Stimulated activated CD8-positive, alpha-beta memory T cell treated with anti-CD3 and anti-CD28 coated beads, Interleukin-15, amount 100 ng/mL, for 24 hours (primary cell): ENCODE measurements around the gene CORO1C.

Experiments
- DNase-seq: peaks from one replicate; pipeline ENCODE4 v3.0.0-alpha.2; 2020; ENCODE audit warnings: low read depth

CORO1C gene

DNA sequence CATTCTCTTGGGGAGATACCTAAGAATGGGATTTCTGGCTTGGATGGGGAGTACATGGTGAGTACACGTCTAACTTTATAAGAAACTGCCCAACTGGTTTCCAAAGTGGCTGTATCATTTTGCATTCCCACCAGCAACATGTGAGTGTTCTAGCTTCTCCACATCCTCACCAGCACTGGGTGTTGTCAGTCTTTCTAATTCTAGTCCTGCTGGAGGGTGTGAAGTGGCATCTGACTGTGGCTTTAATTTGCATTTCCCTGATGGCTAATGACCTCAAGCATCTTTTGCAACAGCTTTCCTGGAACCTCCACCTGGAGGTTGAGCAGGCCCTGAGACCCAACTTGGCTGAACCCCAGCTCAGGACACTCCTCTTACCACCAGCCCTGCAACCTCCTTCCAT is 115.4 kb downstream of the CORO1C start:
- DNase-seq: no peak

DNA sequence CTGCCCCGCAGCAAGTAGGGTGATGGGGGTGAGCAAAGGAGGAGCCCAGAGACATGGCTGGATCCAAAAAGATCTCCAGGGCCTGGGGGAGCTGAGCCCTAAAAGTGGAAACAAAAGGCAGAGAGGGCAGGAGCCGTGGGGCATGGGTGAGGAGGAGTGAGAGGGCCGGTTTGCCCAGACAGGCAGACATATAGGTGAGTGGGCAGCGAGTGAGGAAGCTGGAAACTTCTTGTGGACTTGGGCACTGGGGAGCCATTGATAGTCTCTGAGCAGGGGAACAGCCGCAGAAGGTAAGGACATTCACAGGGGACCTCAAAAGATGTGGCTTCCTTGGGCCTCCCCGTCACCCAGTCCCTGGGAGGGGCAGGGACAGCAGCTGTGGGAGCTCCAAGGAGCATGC is 116.7 kb downstream of the CORO1C start:
- no peak for DNase-seq

DNA sequence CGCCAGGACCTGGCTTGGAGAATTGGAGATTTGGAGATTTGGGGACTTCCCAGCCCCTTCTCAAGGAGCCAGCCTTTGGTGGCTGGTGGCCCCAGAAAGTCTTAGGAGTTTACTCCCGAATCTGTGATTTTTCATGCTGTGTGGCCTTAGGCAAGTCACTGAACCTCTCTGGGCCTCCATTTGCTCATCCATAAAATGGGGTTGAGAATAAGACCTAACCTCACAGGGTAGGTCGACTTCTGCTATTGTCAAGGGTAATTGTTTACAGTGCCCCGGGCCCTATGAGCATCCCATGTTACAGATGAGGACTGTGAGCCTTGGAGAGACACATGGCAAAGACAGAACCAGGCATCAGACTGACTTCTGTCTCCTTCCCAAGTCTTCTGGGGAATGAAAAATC is 117.3 kb downstream of the CORO1C start:
- no peak for DNase-seq

DNA sequence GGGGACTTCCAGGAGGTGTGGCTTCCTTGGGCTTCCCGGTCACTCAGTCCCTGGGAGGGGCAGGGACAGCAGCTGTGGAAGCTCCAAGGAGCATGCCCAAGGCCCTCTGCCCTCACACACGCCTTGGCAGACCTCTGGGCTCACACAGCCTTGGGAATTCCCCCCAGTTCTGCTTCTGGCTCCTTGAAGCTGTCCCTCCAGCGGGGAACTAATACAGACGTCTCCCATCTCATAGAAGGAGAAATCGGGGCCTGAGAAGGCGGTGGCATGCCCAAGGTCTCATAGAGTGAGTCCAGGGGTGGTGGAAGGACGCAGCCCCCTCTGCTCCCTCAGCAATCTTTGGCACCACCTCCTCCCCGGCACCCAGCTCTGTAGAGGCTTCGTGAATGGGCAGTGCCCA is 117.8 kb downstream of the CORO1C start:
- no peak for DNase-seq

DNA sequence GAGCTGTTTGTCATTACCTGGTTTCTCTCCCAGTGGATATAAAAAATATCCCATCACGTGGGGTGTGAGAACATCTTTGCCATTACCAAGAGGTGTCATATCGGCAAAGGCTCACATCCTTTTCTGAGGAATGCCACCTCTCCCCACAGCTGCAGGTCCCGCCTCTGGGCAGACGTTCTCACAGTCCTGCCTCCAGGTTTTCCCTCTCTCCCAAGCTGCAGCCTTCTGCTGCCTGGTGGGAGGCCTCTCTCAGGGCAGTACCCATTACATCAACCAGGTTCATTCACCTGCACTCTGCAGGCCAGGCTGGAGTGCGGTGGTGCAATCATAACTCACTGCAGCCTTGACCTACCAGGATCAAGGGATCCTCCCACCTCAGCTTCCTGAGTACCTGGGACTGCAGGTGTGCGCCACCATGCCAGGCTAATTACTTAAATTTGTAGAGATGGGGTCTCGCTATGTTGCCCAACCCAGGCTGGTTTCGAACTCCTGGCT is 118.5 kb downstream of the CORO1C start:
- no peak for DNase-seq

DNA sequence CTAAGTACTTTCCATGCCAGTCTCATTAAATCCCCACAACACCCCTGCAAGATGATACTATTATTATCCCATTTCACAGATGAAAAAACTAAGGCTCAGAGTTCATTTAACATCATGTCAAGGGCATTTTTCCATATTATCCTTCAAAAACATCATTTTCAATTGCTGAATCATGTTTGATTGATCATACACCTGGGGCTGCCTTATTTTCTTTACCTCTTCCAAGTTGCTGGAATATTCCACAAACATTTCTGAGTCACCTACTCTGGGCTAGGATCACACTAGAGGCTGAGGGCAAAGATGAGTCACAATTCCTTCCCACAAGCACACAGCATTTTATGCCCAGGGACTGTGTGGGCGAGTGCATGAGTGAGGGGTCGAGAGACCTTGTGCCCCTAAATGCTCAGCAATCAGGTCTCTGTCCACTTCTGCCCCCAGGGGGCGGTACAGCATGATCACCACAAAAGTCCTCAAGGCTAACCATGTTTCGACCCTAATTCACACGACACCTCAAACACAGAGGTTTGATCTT is 119.4 kb downstream of the CORO1C start:
- DNase-seq: no peak

DNA sequence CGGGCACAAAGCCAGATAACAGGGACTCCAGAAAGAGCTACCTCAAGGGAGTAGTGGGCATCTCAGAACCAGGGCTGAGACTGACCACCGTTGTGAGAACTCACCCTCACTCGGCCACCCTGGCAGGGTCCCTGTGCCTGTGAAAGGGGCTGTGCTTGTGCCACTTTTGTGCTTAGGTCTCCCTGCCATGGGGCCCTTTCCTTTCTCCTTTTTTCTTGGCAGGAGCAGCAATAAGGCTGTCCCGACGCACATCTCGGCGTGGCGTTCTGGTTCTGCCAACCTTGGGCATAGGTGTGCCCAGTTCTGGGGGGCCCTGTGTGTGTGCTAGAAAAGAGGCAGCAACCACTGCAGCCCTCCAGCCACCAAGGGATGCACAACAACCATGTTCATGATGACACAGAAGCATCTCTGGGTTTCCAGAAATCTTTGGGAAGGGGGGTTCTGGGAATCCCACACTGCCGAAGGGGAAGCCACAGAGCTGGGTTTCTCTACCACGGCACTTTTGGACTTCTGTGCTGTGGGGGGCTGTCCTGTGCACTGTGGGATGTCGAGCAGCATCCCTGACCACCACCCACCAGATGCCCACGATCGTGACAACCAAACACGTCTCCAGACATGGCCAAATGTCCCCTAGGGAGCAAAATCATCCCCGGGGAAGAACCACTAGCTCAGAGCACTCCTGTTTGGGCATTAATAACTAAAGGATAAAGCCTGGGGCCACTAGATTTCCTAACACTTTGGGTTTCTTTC is 120.3 kb downstream of the CORO1C start:
- no peak for DNase-seq

DNA sequence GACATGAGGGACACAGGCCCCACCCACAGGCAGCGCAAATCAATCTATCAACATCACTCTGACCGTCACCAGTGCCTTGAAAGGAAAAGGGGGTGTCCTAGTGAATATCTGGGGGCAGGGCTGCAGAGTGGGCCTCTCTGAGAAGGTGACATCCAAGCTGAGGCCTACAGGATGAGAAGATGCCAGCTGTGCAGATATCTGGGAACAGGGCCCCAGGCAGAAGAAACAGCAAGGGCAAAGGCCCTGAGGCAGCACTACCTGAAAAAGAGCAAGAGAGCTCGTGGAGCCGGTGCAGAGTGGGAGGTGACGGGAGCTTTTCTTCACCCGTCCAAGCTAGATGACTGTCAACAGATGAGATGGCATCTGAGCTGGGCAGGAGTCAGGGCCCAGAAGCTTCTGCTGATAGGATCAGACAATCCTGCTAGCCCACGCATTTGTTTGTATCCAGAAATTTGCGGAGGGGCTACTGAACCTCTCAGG is 120.9 kb downstream of the CORO1C start:
- DNase-seq: no peak

DNA sequence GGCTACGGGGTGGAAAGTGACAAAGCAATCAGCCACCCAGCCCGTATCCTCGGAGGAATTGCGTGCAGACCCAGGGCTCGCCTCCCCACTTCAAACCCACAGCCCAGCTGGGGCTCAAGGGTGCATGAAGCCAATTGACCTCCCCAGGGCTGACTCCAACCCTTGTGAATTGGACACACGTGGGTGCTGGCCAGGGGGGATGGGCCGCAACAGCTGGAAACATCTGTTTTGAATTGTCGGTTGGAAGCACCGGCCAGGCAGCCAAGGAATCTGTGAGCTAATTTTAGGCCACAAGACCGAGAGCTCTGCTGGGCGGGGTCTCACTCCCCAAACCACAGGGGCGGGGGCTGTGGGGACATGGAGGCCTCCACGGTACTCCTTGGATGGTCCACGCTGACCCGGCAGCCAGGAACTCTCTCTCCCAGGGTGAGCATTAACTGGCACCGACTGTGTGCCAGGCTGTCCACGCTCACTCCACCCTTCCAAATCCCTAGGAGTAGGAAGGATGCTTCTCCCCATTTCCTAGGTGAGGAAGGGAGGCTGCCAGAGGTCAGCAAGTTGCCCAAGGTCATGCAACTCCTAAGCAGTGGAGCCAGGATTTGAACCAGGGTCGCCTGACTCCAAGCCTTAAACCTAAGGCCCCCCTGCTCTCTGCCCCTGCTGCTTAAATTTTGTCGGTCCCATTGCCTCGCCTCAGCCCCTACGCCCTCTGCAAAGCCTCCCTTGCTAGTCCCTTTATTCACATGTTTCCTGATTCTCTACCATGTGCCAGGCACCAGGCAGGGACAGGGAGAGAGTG is 121.6 kb downstream of the CORO1C start:
- DNase-seq: no peak

DNA sequence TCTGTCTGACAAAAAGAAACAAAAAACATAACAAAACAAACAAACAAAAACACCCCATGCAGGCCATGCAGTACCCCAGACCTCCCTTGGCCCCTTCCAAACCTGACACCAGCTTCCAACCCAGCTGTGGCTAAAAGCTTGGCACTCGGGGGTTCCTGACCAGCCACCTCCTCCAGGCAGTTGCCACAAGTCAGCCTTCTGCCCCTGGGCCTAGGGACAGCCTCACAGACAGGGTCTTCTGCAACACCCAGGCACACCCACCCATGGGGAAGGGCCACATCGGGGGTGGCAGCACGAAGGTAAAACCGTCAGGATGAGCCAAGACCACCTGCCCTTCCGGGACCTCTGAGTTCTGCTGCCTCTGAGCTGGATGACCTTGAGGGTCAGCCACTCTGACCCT is 122.7 kb downstream of the CORO1C start:
- DNase-seq: no peak

DNA sequence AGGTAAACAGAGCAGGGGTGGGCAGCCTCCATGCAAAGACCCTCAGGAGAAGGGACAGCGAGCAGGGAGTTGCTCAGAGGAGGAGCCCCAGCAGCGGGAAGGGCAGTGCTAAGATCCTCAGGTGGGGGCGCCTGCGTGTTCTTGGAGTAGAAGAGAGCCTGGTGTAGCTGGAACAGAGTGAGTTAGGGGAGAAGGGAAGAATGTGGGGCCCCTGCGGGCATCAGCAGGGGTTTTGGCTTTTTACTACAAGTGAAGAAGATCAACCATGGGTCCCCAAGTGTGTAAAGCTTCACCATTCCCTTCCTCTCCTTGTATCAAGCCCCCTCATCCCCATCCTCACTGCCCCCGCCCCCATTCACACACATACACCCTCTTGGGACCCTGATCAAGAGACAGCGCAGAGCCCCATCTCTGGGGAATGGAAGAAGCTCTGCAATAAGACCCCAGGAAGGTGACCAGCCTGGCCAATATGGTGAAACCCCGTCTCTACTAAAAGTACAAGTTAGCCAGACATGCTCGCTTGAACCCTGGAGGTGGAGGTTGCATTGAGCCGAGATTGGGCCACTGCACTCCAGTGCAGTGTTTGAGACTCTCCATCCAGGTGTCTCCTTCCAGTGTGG is 123.2 kb downstream of the CORO1C start:
- DNase-seq: no peak

DNA sequence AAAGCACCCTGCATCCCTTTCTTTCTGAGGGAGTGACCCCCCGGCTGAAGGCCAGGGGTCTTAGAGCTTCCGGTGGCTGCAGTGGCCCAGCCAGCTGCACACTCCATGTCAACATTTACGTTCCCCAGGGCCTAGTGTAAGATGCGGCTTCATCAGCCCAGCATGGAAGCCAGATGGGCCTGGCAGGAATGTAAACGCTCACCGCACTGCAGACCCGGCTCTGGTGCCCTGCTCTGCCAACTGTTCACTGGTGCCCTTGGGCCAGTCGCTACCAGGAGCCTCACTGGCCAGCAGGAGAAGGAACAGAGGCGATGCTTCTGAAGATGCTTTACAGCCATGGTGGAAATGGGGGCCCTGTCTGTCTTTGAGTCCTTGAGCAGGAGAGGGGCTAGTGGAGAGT is 124.8 kb downstream of the CORO1C start:
- no peak for DNase-seq

DNA sequence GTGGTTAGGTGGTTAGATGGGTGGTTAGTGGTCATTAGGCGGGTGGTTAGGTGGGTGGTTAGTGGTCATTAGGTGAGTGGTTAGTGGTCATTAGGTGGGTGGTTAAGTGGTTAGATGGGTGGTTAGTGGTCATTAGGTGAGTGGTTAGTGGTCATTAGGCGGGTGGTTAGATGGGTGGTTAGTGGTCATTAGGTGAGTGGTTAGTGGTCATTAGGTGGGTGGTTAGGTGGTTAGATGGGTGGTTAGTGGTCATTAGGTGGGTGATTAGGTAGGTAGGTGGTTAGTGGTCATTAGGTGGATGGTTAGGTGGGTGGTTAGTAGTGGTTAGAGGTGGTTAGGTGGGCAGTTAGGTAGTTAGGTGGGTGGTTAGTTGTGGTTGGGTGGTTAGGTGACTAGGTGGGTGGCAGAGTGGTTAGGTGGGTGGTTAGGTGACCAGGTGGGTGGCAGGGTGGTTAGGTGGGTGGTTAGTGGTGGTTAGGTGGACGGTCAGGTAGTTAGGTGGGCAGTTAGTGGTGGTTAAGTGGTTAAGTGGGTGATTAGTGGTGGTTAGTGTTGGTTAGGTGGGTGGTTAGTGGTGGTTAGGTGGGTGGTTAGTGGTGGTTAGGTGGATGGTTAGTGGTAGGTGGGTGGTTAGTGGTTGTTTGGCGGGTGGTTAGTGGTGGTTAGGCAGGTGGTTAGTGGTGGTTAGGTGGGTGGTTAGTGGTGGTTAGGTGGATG is 125.5 kb downstream of the CORO1C start:
- DNase-seq: no peak

DNA sequence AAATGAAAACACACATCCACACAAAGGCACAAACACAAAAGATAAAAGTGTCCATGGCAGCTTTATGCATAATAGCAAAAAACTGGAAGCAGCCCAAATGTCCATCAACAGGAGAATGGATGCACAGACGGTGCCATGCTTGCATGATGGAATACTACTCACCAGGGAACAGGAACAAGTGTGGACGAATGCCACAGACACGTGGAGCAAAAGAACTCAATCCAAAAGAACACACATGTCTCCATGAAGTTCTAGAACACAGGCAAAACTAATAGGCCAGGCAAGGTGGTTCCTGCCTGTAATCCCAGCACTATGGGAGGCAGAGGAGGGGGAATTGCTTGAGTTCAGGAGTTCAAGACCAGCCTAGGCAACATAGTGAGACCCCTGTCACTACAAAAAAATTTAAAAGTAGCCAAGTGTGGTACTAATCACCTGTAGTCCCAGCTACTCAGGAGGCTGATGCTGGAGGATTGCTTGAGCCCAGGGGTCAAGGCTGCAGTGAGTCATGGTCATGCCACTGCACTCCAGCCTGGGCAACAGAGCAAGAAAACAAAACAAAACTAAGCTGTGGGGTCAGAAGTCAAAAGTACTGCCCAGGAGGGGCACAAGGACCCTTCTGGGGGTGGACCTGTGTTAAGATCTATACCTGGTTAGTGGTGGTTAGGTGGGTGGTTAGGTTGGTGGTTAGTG is 126.2 kb downstream of the CORO1C start:
- no peak for DNase-seq

DNA sequence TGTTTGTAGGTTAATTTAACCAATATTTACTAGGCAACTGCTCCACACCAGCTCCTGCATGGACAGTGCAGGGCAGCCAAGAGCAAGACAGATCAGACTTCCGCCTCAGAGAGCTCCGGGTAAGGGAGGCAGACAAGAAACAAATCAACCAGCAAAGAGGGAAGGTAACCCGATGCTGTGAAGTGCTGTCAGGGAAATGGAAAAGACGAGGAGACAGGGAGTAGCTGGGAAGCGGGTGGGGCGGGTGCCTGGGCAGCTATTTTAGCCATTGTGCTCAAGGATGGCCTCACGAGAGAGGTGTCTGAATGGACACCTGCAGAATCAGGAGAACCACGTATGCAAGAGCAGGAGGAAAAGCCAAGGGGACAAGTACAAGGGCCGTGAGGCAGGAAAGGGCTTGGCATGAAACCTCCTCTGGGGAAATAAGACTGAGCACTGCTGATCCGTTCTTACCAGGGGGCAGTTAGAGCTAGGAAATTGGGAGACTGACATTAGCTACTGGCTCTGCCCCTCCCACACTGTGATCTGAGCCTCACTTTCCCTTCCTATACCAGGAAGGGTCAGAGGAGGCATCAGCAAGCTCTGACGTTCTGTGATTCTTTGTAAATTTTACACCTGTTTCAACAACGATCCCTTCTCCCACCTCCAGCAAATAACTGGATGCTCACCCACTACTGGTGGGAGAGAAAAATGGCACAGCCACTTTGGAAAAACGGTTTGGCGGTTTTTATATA is 126.9 kb downstream of the CORO1C start:
- DNase-seq: no peak

DNA sequence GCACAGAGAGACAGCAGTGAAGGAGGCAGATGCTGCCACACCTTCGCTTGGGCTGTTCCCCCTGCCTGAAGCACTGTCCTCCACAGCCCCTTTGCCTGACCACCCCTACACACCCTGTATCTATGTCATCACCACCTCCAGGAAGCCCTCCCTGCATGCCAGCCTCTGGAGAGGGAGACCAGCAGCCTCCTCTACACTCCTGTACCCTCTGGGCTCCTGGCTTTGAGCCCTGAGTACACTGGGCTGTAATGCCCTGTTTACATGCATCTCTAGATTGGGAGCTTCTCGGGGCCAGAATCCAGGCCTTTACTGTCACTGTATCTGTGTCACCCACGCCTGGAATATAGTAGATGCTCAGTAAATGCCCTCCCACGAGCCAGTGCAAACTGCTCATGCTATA is 127.6 kb downstream of the CORO1C start:
- DNase-seq: no peak

DNA sequence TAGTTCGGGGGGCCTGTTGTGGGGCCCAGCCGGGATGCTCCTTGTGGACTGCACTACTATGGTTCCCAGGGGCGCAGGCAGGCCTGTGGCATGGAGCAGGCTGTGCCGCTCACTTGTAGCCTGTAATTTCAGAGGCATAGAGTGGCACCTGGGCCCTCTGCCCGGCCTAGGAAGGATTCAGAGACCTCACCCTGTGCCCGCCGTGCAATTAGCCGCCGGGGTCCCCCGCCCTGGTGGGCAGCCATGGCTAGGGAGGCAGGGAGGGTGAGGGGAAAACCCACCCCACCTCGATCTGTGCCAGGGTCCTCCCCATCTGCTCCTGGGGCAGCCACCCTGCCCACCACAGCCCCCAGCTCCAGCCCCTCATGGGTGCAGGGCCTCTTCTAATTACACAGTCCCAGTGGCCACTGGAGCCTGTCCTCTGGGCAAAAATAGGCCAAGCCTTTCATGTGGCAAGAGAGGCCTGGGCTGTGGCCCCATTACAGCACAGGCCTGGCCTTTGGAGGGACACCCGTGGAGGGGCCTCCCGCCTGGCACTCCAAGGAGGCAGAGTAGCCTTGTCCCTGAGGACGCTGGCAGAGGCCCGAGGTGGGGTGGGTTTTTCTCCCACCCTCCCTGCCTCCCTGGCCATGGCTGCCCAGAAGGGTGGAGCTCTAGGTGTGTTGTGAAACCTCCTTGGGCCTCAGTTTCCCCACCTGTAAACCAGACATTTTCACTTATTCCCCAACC is 128.2 kb downstream of the CORO1C start:
- DNase-seq: no peak

DNA sequence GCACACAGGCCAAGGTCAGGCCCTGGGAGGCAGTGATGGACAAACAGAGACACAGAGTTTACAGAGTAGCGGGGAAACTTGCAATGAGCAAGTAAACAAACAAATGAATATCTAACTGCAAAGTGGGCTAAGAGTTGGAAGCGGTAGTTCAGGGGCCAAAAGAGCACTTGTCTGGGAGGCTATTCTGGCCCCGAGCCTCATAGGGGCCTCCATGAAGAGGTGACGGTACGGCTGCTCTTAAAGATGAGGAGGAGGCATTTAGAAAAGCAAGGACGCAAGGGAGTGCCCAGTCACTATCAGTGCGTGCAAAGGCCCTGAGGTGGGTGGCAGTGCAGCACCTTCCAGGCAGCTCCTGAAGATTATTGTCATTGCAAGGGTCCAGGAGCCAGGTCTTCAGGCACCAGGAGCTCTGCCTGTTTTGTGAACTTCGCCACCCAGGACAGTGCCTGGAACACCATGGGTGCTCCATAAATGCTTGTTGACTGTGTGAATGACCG is 129.1 kb downstream of the CORO1C start:
- no peak for DNase-seq

DNA sequence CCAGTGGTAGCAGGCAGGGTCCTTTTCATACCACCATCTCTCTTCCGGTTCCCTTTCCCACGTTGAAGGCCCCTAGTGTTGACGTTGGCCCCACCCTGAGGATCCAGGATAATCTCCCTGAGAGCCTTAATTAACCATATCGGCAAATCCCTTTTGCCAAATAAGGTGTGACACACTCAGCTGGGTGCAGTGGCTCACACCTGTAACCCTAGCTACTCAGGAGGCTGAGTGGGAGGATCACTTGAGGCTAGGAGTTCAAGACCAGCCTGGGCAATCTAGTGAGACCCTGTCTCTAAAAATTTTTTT is 130.7 kb downstream of the CORO1C start:
- no peak for DNase-seq
